Lung (tissue), 12 donors: ENCODE data around the gene LRIT1. TPM values are rescaled to one million over a fixed set of nuclear protein-coding genes. Genes with fewer than 3 reads are reported as not detected.
A peak's percentile ranks its signal among the peaks of the same experiment; 100 is the strongest.

Experiments used
- ATAC-seq: fragments of 200-7000 bp; cut with Tn5 transposase; one replicate; pipeline ENCODE4 v1.9.1; 2020; ENCODE audit warnings: moderate number of reproducible peaks; ENCODE audit not compliant: insufficient read depth, low FRiP score
- DNase-seq, 3 donors: peaks; one replicate each; pipeline ENCODE4 v3.0.0-alpha.2; 2013 to 2017
- H3K27ac ChIP-seq, 2 donors: one replicate each; pipeline ENCODE4 v1.5.1; 2013; ENCODE audit warnings: mild to moderate bottlenecking in 2 of 2, moderate library complexity in 2 of 2, control low read depth in 1 of 2, inconsistent platforms in 1 of 2, low read depth in 1 of 2, low read length in 1 of 2
- H3K27me3 ChIP-seq, 3 donors: one replicate each; pipeline ENCODE4 v1.5.1; 2013; ENCODE audit warnings: low read length in 2 of 3; ENCODE audit not compliant: control insufficient read depth in 3 of 3, insufficient read depth in 3 of 3
- H3K36me3 ChIP-seq, 4 donors: one replicate each; pipeline ENCODE4 v1.5.1; 2013; ENCODE audit warnings: low read length in 4 of 4, mild to moderate bottlenecking in 1 of 4, moderate library complexity in 1 of 4; ENCODE audit not compliant: control insufficient read depth in 4 of 4, insufficient read depth in 4 of 4
- H3K4me1 ChIP-seq, 5 donors: one replicate each; pipeline ENCODE4 v1.5.1; 2013; ENCODE audit warnings: low read length in 5 of 5, mild to moderate bottlenecking in 2 of 5, moderate library complexity in 1 of 5; ENCODE audit not compliant: control insufficient read depth in 5 of 5, insufficient read depth in 5 of 5
- H3K4me3 ChIP-seq: one replicate; pipeline ENCODE4 v1.5.1; 2013; ENCODE audit warnings: mild to moderate bottlenecking, control low read depth, moderate library complexity
- H3K9ac ChIP-seq, 2 donors: one replicate each; pipeline ENCODE4 v1.5.1; 2013; ENCODE audit warnings: low read length in 2 of 2, control low read depth in 1 of 2; ENCODE audit not compliant: insufficient read depth in 1 of 2
- H3K9me3 ChIP-seq, 4 donors: one replicate each; pipeline ENCODE4 v1.5.1; 2013; ENCODE audit warnings: low read length in 3 of 4, mild to moderate bottlenecking in 1 of 4, moderate library complexity in 1 of 4; ENCODE audit not compliant: control insufficient read depth in 4 of 4, insufficient read depth in 3 of 4
- CTCF ChIP-seq: IDR thresholded peaks from 2 replicates; pipeline ENCODE4 v1.5.1; 2012; ENCODE audit warnings: mild to moderate bottlenecking; ENCODE audit errors: control extremely low read depth, extremely low read depth
- WGBS, 2 donors: extraction: QIAGEN DNeasy Blood & Tissue Kit; methylation state at CpG; one replicate each; pipeline ENCODE4 v1.1.7; 2013; 5-methylcytosine and 5-hydroxymethylcytosine counted together
- polyA plus RNA-seq, 2 donors: library from polyadenylated mRNA; stranded (reverse); fragments of 200-250 nt; gene quantifications; one replicate each; pipeline ENCODE4 v1.2.1, GENCODE V29; 2013
- total RNA-seq, 2 donors: library from RNA; depleted of rRNA in 1 of 2; stranded (reverse); fragments of >200 nt in 1 of 2; gene quantifications; one replicate each; pipeline ENCODE4 v1.2.1, GENCODE V29; 2014 to 2021
- donor health status: control.
- donor health status: control.
- donor health status: Bipolar disorder and iron deficiency.
- donor health status: healthy.
- donor health status: DM: yes; HTN: yes; CAD: no.

LRIT1 gene
- total and polyA plus RNA-seq, 4 donors, result not detected

GRCh38 chr10:84194424-84195043 is 46.8 kb downstream of the LRIT1 start, which contains the start of gene CDHR1:
Gene CDHR1, plus strand, starts transcription at chr10:84194537. Its CDS starts 224 bp downstream, at chr10:84194761.
- ATAC-seq, result no peak
- Histone ChIP-seq H3K9me3 (no peaks in the 10 kb centered on the region), H3K4me3 (peak within 1 kb of the TSS; percentile 1), H3K9ac (no peak within 1 kb of the TSS), H3K27me3 (peaks cover 0 to 56% (median 32%) of the 10 kb centered on the region in 3 donors), H3K27ac (no peak within 1 kb of the TSS), H3K4me1 (peaks cover 0 to 6% (median 0%) of the 10 kb centered on the region in 5 donors), H3K36me3 (no peaks in the 10 kb centered on the region)
- DNase-seq, result peak; percentile 1 to 27 (median 14)
- no peak for TF ChIP-seq CTCF
- 1 to 2% methylated on average over 48 to 61 of the region's 61 CpGs for WGBS, 2 donors

- Histone ChIP-seq H3K4me3 (peak overlapping the region; percentile 1), H3K9me3 (no peaks in the 10 kb centered on the region), H3K9ac (no peak overlapping the region), H3K4me1 (peaks cover 0 to 6% (median 0%) of the 10 kb centered on the region in 5 donors), H3K36me3 (no peaks in the 10 kb centered on the region), H3K27me3 (peaks cover 0 to 56% (median 32%) of the 10 kb centered on the region in 3 donors), H3K27ac (no peak overlapping the region)
- no peak for ATAC-seq
- no peak for TF ChIP-seq CTCF
- WGBS, 2 donors, result 26 to 30% methylated on average over 5 of the region's 5 CpGs
- no peak for DNase-seq
Observed at GRCh38 chr10:84193846-84194423, 47.4 kb downstream of the LRIT1 start.

- ATAC-seq (no peak), DNase-seq (no peak)
- H3K4me3 ChIP-seq, result no peak overlapping the region
- H3K9ac ChIP-seq, result no peak overlapping the region
- peaks cover 0 to 6% (median 0%) of the 10 kb centered on the region in 5 donors for H3K4me1 ChIP-seq
- WGBS, 2 donors, result 93 to 98% methylated on average over 2 of the region's 2 CpGs
- H3K9me3 ChIP-seq, result no peaks in the 10 kb centered on the region
- H3K36me3 ChIP-seq, result no peaks in the 10 kb centered on the region
- TF ChIP-seq CTCF, result no peak
- H3K27ac ChIP-seq, result no peak overlapping the region
- peaks cover 0 to 56% (median 32%) of the 10 kb centered on the region in 3 donors for H3K27me3 ChIP-seq
Observed at GRCh38 chr10:84193327-84193726, 48.0 kb downstream of the LRIT1 start.
